HL-60 (cell line): ENCODE results near the gene LRRC19.

ENCODE experiments used
- SPI1 ChIP-seq: IDR thresholded peaks from 2 replicates; pipeline ENCODE4 v1.6.1; 2012; ENCODE audit warnings: low read depth, mild to moderate bottlenecking, borderline replicate concordance
- TF ChIP-seq, protein P1 (sequence below): IDR thresholded peaks from one replicate; pipeline ENCODE4 v1.5.1; 2011; ENCODE audit warnings: low read length, control low read depth, inconsistent platforms; ENCODE audit not compliant: insufficient read depth
- TF ChIP-seq, protein P2 (sequence below): IDR thresholded peaks from 2 replicates; pipeline ENCODE4 v1.6.1; 2012; ENCODE audit warnings: low read depth; ENCODE audit not compliant: insufficient replicate concordance

DNA sequence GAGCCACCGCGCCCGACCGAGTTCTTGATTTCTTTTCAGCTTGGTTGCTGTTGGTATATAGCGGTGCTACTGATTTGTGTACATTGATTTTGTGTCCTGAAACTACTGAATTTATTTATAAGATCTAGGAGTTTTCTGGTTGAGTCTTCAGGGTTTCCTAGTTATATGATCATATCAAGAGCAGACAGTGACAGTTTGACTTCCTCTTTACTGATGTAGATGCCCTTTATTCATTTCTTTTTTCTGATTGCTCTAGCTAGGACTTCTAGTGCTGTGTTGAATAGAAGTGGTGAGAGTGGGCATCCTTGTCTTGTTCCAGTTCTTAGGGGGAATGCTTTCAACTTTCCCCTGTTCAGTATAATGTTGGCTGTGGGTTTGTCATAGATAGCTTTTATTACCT is 17.4 kb upstream of the LRRC19 start:
- TF ChIP-seq, protein P1, sequence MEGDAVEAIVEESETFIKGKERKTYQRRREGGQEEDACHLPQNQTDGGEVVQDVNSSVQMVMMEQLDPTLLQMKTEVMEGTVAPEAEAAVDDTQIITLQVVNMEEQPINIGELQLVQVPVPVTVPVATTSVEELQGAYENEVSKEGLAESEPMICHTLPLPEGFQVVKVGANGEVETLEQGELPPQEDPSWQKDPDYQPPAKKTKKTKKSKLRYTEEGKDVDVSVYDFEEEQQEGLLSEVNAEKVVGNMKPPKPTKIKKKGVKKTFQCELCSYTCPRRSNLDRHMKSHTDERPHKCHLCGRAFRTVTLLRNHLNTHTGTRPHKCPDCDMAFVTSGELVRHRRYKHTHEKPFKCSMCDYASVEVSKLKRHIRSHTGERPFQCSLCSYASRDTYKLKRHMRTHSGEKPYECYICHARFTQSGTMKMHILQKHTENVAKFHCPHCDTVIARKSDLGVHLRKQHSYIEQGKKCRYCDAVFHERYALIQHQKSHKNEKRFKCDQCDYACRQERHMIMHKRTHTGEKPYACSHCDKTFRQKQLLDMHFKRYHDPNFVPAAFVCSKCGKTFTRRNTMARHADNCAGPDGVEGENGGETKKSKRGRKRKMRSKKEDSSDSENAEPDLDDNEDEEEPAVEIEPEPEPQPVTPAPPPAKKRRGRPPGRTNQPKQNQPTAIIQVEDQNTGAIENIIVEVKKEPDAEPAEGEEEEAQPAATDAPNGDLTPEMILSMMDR, result no peak
- TF ChIP-seq, protein P2, sequence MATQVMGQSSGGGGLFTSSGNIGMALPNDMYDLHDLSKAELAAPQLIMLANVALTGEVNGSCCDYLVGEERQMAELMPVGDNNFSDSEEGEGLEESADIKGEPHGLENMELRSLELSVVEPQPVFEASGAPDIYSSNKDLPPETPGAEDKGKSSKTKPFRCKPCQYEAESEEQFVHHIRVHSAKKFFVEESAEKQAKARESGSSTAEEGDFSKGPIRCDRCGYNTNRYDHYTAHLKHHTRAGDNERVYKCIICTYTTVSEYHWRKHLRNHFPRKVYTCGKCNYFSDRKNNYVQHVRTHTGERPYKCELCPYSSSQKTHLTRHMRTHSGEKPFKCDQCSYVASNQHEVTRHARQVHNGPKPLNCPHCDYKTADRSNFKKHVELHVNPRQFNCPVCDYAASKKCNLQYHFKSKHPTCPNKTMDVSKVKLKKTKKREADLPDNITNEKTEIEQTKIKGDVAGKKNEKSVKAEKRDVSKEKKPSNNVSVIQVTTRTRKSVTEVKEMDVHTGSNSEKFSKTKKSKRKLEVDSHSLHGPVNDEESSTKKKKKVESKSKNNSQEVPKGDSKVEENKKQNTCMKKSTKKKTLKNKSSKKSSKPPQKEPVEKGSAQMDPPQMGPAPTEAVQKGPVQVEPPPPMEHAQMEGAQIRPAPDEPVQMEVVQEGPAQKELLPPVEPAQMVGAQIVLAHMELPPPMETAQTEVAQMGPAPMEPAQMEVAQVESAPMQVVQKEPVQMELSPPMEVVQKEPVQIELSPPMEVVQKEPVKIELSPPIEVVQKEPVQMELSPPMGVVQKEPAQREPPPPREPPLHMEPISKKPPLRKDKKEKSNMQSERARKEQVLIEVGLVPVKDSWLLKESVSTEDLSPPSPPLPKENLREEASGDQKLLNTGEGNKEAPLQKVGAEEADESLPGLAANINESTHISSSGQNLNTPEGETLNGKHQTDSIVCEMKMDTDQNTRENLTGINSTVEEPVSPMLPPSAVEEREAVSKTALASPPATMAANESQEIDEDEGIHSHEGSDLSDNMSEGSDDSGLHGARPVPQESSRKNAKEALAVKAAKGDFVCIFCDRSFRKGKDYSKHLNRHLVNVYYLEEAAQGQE, result no peak
- peak; percentile 17; the same call in 1 of the 2 replicates for TF ChIP-seq SPI1
